Ramos (cell line): ENCODE data around the gene SYT15B.
"Not testable (repeated sequence)": the region's sequence is repeated elsewhere in the genome, so short reads cannot be mapped to it uniquely, and the experiment has no call there.

ENCODE experiments used
- in situ Hi-C: fragments of 300-500 bp; cut with MboI; formaldehyde crosslinking; loops from one replicate; pipeline ENCODE4 v1.14.3; 2022; ENCODE audit warnings: low sequenced_read_pairs; ENCODE audit not compliant: unreplicated experiment

The SYT15B gene

DNA sequence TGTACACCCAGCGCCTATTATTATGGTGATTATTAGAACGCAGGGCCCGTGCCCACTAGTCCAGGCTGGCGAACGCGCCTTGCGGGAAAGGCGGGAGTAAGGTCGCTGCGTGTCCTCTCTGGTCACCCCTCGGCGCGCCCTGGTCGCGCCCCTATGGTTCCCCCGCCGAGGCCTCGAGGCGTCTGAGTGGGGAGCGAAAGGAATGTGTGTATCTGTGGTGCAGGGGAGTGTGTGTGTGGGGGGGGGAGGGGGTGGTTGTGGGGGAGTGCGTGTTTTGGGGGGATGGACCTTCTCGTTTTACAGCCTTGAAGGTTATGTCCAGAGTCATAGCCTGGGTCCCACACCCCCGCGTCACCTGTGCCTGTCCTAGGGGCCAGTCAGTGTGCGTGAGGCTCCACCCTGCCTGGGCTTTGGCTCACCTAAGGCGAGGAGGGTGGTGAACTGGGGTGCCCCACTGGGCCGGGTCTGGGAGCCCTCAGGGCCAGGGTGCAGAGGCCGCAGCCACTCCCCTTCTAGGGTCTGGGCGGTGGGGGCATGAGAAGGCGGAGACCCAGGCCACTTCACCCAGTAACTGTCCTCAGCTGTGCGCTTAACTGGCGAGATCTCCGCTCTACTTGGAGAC lies at the start of gene SYT15B:
TSS of gene SYT15B (minus strand) at position 39 of the 622 bp plus-strand sequence. CDS start 952 bp downstream, outside the sequence.
- in situ Hi-C loops: not testable (repeated sequence)

- in situ Hi-C loops: not testable (repeated sequence)
Observed at GRCh38 chr10:47779590-47779989, 16.2 kb upstream of the SYT15B start.

DNA sequence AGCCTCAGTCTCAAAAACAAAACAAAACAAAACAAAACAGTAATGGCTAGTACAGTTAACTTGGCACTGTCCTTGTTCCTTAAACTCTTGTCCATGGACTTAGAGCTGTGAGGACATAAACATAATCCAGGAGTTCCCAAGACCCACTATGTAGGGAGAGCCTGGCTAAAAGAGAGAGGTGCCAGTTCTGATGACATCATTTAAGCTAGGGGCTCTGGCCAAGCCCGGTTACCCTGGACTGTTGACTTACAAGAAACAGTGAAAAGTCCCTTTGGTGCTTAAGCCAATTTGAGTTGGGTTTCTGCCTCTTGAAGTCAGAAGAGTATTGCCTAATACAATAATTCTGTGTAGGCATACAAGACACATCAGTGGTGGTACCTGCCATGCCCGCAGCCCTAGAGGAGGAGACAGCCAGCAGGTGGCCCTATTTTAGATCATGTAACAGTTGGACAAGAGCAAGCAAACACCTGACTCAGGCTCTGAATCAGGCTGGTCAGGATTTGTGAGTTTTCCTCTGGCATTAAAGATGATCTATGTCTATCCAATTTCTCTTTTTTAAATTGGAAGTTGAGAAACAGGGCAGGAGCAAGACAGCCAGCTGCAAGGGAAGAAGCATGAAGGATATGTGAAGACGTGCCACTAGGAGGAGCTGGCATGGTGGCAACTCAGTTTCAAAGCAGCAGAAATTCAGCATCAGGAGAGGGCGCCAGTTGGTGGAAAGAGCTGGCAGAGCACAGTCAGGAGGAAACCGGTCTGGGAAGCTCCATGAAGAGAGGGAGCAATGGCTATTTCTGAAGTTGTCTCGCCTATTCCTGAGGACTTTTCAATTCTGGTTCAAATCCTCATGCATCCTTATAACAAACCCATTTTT lies 12.2 kb upstream of the SYT15B start:
- in situ Hi-C loops: not testable (repeated sequence)

- in situ Hi-C loops: not testable (repeated sequence)
Observed at GRCh38 chr10:47770745-47771144, 7.4 kb upstream of the SYT15B start.

GRCh38 chr10:47768578-47769115 lies 5.3 kb upstream of the SYT15B start:
- in situ Hi-C loops: not testable (repeated sequence)

DNA sequence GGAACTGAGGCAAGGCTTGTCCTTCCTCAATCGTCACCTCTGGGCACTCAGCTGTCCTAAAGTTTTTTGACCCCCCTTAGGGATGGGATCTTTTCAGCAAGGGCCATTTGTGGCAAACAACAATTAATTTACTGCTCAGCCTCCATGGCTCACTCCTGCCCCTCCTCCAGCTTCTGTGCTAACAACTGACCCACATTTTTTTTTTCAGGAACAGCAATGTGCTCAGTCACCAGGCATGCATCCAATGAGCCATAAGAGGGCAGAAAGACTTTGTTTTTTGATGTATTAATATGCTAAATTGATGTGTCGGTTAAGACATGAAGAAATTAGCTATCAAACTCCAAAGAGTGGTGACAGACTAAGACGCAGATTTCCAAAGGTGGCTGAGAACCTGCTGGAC lies 4.7 kb upstream of the SYT15B start:
- in situ Hi-C loops: not testable (repeated sequence)

DNA sequence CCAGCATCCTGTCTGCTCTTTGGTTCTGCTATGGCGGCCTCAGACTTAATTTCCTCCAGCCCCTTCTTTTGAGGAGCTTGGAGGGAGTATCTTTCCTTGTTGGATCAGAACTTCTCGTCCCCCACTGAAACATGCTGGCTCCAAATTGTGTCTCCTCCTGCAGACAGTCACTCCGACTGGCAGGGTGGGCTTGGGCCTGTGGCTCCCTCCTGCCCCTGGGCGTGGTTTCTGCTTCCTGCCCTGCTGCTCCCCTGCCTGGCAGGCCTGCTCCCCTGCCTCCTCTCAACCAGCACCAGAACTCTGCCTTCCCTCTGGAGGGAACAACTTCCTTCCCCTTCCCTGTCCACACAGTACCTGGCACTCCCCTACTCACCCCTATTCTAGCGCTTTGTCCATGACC lies 3.8 kb upstream of the SYT15B start:
- in situ Hi-C loops: not testable (repeated sequence)

GRCh38 chr10:47765232-47765631 lies 1.8 kb upstream of the SYT15B start:
- in situ Hi-C loops: not testable (repeated sequence)

DNA sequence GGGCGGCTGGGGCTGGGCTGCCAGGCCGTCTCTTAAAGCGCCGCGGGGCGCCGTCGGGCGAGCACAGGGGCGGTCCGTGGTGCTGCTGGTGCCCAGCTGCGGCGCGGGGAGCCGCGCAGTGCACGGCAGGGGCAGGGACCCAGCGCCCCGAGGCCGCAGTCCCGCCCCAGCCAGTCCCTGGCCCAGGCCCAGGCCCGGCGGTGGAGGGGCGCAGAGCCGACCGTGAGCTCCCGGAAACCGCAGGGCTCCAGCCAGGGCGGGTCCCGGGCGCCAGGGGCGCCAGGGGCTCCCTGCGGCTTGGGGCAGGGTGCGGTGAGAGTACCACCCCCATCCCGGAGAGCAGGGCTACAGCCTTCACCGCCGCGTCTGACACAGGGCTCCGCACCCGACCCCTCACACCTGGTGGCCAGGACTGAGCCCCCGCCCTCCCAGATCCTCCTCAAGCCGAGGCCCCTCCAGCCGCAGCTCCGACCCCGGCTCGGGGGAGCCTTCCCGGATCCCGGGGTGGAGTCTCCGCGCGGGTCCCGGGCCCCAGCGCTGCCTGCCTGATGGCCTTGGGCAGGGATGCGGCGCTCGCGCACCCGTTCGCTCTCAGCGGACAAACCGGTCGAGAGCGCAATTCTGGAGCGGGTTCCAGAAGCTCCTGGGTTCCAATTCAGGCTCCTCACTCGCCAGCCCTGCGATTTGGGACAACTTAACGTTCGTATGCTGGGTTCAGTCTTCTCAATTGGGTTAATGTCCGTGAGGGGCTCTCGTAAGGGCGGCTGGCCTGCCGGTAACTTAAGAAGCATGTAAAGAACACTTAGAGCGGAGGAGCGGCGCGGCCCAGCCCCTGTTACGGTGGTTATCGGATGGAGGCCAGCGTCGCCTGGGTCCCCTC lies 478 bp downstream of the SYT15B start:
- in situ Hi-C loops: not testable (repeated sequence)

DNA sequence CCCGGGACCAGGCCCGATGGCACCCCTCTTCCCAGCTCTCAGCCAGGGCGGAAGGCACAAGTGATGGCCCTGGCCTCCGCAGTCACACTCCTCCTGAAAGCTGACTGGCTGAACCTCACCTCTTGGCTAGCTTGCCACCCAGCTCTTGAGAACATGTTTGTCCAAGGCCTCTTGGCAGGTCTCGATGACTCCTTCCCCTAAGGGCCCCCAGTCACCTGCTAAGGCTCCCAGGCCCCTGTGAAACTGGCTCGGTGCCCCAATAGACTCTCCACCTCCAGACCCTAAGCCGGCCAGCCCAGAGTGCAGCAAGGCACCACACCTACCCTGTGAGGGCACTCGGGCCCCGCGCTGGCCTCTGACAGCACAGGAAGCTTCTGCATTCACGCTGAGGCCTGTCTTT lies 4.5 kb downstream of the SYT15B start:
- in situ Hi-C loops: not testable (repeated sequence)

DNA sequence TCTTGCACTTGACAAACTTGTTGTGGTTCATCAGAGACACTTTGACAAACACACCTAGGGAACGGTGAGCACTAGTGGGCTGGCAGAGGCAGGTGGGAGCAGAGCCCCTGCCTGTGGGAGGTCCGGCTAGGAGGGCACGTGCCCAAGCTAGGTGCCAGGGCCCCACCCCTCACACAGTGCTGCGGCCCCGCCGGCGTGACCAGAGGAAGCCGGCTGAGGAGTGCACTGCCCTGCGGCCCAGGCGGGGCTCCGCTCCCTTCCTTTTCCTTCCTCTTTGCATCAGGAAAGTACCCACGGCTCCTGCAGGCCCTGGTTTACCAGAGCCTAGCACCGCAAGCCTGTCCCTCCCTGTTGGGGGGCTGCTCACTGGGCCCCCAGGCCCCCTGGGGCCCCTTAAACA lies 7.2 kb downstream of the SYT15B start:
- in situ Hi-C loops: not testable (repeated sequence)

- in situ Hi-C loops: not testable (repeated sequence)
Observed at GRCh38 chr10:47753871-47754270, 9.5 kb downstream of the SYT15B start.

DNA sequence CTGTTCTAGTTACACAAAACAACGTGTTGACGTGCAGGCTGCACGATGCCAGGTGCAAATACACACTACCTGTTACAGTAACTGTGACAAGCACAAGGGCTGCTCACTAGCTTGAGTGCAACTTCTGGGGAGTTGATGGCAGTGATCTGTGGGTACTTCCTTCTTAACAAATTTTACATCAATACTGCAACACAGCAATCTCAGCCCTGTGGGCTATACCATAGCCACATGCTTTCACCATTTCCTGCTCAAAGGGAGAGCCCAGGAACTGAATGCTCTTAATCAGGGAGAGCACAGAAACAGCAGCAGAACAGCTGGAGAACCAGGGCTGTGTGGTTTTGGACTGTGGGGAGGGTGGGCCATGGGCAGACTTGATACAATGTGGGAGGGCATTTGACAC lies 10.2 kb downstream of the SYT15B start:
- in situ Hi-C loops: not testable (repeated sequence)

GRCh38 chr10:47751821-47752220 lies 11.6 kb downstream of the SYT15B start:
- in situ Hi-C loops: not testable (repeated sequence)

DNA sequence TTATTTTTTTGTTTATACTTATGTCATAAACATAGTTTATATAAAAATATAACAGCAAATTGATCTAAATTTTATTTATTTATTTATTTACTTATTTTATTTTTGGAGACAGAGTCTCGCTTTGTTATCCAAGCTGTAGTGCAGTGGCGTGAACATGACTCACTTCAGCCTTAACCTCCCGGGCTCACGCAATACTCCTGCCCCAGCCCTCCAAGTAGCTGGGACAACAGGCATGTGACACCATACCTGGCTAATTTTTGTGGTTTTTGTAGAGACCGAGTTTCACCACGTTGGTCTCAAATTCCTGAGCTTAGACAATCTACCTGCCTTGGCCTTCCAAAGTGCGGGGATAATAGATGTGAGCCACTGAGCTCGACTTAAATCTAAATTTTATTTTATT lies 13.0 kb downstream of the SYT15B start:
- in situ Hi-C loops: not testable (repeated sequence)

DNA sequence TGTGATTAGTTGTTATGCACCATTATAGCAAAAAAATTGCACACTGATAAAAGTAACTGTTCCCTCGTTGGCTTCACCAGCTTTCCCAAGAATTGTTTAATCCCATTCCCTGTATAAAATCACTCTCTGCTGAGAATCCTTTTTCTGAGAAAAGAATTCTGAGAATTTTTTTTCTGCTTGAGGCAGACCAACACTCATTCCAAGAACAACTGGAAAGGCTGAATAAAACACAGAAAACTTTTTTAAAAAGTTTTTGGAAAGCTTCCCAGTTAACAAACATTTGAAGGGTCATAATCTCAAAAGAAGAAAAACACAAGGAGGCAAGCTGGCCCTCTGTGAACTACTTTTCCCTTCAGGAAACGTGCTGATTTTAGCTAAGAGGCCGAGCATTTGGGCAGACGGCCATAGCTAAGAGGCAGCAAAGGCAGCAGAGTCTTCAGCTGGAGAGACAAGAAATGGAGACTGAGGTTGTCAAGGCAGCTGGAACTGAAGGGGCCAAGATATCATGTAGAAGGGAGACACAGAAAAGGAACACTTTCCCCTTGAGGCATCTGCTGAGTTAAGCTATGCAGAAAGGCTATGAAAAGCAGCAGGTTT lies 16.5 kb downstream of the SYT15B start:
- in situ Hi-C loops: not testable (repeated sequence)

DNA sequence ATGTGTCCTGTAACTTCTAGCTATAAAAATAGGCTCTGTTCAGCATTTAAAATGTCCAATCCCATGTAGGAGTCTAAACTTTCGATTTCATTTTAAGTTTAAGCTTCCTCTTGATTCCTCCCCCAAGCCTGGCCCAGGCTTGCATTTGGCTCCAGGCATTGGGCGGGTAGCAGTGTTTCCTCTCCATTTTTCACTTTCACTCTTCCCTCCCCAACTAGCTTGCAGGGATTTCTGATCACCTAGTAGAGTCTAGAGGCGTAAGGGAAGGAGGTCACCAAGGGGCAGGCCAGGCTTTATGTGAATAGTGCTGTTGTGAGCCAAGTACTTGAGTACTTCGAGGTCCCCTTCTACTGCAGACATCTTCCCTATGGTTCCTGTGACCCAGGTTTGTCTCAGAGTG lies 18.5 kb downstream of the SYT15B start:
- in situ Hi-C loops: not testable (repeated sequence)

DNA sequence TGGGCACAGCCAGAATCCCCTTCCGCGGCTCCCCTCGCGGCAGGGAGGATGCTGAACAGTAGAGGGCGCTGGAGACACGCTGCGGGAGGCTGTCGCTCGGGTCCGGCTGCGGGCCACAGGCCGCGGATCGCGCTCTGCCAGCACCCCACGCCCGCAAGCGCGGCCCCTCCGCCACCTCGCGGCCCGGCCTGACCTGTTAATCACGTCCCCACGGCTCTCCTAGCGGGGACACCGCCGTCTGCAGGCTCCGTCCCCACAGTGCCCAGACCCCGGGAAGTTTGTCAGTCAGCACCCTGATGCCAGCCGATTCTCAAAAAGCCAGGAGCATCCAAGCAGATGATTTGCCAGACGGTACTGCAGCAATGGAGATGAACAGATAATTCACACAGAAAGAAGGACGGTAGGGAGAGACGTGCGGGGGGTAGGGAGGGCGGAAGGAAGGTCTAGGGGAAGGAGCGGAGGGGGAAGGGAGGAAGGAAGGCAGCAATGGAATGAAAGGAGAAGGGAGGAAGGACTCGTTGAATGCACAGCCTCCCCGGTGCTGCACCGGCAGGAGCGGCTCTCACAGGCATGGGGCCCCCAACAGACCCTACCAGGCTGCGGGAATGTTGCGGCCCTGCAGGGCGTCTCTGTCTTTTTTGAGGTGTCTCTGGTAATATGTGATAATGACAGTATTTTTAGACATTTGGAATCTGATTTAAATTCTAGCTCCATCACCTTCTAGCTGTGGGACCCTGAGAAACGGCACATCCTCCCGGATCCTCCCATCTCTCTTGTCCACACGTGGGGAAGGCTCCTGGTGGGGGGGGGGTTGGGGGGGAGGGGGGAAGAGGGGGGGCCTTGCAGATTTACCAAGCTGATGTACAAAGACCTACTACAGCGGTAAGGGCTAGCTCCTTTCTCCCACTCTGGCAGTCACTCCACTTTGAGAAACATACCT lies 19.5 kb downstream of the SYT15B start:
- in situ Hi-C loops: not testable (repeated sequence)

DNA sequence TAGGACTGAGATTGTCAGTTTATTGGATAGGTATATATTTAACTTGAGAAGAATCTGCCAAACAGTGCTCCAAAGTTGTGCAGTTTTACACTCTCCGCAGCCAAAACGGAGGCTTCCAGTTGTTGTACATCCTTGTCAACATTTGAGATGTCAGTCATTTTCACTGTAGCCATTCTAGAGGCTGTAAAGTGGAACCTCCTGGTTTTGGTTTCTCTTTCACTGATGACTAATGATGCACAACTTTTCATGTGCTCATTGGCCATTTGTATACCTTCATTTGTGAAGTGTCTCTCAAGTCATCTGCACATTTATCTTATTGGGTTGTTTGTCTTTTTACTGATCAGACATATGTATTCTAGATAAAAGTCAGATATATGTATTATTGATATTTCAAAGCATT lies 22.5 kb downstream of the SYT15B start:
- in situ Hi-C loops: not testable (repeated sequence)
